OCI-LY7 (cell line): ENCODE measurements around the gene C19orf18. TPM values are rescaled to one million over a fixed set of nuclear protein-coding genes. Genes with fewer than 3 reads are reported as not detected.

Experiments used
- BruUV-seq: library from RNA; stranded (reverse); fragments of 400-500 nt; replicated peaks from 2 replicates; lab custom pipeline; 2021; lab: Mats Ljungman, UMichigan
- CTCF ChIA-PET: fragments of 300-600 bp; sonication (Branson Sonifier 250); formaldehyde crosslinking; loops from one replicate; lab custom pipeline; 2022; ENCODE audit warnings: antibody characterized with exemption; ENCODE audit not compliant: unreplicated experiment; lab: Charles Lee
- POLR2A ChIA-PET: fragments of 300-600 bp; sonication (Branson Sonifier 250); formaldehyde crosslinking; loops from one replicate; lab custom pipeline; 2022; ENCODE audit warnings: antibody characterized with exemption; lab: Charles Lee
- DNase-seq: peaks from one replicate; pipeline ENCODE4 v3.0.0-alpha.2; 2015; ENCODE audit warnings: low spot score
- H2AFZ ChIP-seq: fragments of 200-600 bp; sonication (generic), shearing (Covaris generic); 2 replicates; pipeline ENCODE4 v1.6.1; 2014; ENCODE audit warnings: mild to moderate bottlenecking, antibody characterized with exemption, low read length, moderate library complexity
- H3K27ac ChIP-seq: fragments of 200-600 bp; sonication (generic); 2 replicates; pipeline ENCODE4 v1.5.1; 2014; ENCODE audit warnings: mixed run types, low read depth, mild to moderate bottlenecking, moderate library complexity, low read length, inconsistent platforms; ENCODE audit not compliant: poor library complexity, severe bottlenecking
- H3K36me3 ChIP-seq: fragments of 200-600 bp; sonication (generic); 2 replicates; pipeline ENCODE4 v1.6.1; 2014; ENCODE audit warnings: mild to moderate bottlenecking, antibody characterized with exemption, low read length, moderate library complexity, mixed read lengths; ENCODE audit not compliant: insufficient read depth
- H3K4me1 ChIP-seq: fragments of 200-600 bp; sonication (generic); 2 replicates; pipeline ENCODE4 v1.5.1; 2014; ENCODE audit warnings: mild to moderate bottlenecking, low read length; ENCODE audit not compliant: insufficient read depth, poor library complexity, severe bottlenecking
- H3K4me2 ChIP-seq: fragments of 200-600 bp; sonication (generic); 2 replicates; pipeline ENCODE4 v1.6.1; 2014; ENCODE audit warnings: mild to moderate bottlenecking, low read length
- H3K4me3 ChIP-seq: fragments of 200-600 bp; sonication (generic); 2 replicates; pipeline ENCODE4 v1.5.1; 2014; ENCODE audit warnings: mild to moderate bottlenecking, low read depth, low read length; ENCODE audit not compliant: poor library complexity, severe bottlenecking
- H3K79me2 ChIP-seq: fragments of 200-600 bp; sonication (generic); 2 replicates; pipeline ENCODE4 v1.6.1; 2016; ENCODE audit warnings: low read depth, mild to moderate bottlenecking, low read length, moderate library complexity, mixed read lengths; ENCODE audit not compliant: insufficient read depth
- H3K9me2 ChIP-seq: fragments of 200-600 bp; sonication (generic); 2 replicates; pipeline ENCODE4 v1.6.1; 2016; ENCODE audit warnings: mild to moderate bottlenecking, low read length, mixed read lengths; ENCODE audit not compliant: insufficient read depth
- H3K9me3 ChIP-seq: fragments of 200-600 bp; sonication (generic); 2 replicates; pipeline ENCODE4 v1.6.1; 2014; ENCODE audit warnings: mild to moderate bottlenecking, mixed run types, low read length, mixed read lengths
- H4K20me1 ChIP-seq: fragments of 200-600 bp; sonication (generic); 2 replicates; pipeline ENCODE4 v1.6.1; 2014; ENCODE audit warnings: mild to moderate bottlenecking, antibody characterized with exemption, low read length, moderate library complexity, mixed read lengths; ENCODE audit not compliant: insufficient read depth
- EZH2phosphoT487 ChIP-seq: fragments of 200-600 bp; sonication (generic); IDR thresholded peaks from 2 replicates; pipeline ENCODE4 v1.6.1; 2018; ENCODE audit warnings: low read depth, borderline replicate concordance, mild to moderate bottlenecking, mixed run types, antibody characterized with exemption, low read length, moderate library complexity, mixed read lengths
- intact Hi-C: fragments of 100-400 bp; cut with micrococcal nuclease; formaldehyde crosslinking; loops from one replicate; pipeline ENCODE4 v1.10.0; 2022; ENCODE audit not compliant: unreplicated experiment
- total RNA-seq, 2 experiments: library from RNA; depleted of rRNA in 1 of 2; stranded (reverse); fragments of >200 nt in 1 of 2; shearing (Covaris generic) in 1 of 2; gene quantifications; 2 replicates each; pipeline ENCODE4 v1.2.3, GENCODE V29; 2014 to 2022
- TF ChIP-seq, protein P1 (sequence below): fragments of 200-600 bp; sonication (generic); conservative IDR thresholded peaks from 2 replicates; pipeline ENCODE4 v1.5.1; 2014; ENCODE audit warnings: mild to moderate bottlenecking, antibody characterized with exemption, low read length, moderate library complexity, mixed read lengths

C19orf18 gene
- total RNA-seq, 2 experiments from 2014 or later = not detected

DNA sequence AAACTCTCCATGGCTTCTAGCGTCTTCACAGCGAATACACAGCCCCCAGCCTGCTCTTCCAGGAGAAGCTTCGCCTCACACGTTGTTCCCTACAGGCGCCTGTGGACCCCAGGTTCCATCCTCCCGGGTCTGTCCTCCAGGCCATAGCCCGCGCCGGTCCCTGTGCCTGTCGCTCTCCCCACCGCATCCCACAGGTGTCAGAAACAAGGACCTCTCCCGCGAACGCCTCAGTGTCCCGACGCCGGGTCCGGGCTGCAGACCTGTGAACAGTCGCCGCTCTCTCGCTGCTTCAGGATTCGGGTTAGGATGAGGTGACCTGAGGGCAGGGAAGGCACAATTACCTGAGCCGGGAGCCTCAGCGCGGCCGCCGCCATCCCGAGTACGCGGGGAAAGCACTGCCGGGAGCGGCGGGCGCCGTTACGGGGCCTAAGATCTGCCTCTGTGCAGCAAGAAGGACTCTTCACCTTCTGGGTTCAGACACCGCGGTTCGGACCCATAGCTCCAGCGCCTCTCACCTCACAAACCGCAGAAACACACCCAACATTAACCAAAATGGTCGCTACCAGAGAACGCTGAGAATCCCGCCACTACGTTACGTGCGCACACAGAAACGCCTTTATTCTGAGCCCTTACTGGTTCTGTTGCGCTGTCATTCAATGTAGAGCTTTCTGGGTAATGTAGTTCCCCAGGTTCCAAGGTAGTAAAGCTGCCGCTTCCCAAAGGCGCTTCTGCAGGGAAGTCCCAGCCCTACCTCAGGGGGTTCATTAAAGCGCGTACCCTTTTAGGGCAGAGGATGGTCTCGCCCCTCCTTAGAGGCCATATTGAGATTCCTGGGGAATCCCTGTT is 39.3 kb downstream of the C19orf18 start, which contains the start of gene ZNF418:
Gene ZNF418 (minus strand): TSS at position 583 of the 846 bp plus-strand sequence. CDS start 1,580 bp downstream, outside the sequence.
- intact Hi-C loops = no loop called here
- BruUV-seq = no TSS peak
- no peak for TF ChIP-seq EZH2phosphoT487
- TF ChIP-seq, protein P1, sequence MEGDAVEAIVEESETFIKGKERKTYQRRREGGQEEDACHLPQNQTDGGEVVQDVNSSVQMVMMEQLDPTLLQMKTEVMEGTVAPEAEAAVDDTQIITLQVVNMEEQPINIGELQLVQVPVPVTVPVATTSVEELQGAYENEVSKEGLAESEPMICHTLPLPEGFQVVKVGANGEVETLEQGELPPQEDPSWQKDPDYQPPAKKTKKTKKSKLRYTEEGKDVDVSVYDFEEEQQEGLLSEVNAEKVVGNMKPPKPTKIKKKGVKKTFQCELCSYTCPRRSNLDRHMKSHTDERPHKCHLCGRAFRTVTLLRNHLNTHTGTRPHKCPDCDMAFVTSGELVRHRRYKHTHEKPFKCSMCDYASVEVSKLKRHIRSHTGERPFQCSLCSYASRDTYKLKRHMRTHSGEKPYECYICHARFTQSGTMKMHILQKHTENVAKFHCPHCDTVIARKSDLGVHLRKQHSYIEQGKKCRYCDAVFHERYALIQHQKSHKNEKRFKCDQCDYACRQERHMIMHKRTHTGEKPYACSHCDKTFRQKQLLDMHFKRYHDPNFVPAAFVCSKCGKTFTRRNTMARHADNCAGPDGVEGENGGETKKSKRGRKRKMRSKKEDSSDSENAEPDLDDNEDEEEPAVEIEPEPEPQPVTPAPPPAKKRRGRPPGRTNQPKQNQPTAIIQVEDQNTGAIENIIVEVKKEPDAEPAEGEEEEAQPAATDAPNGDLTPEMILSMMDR = no peak
- H3K36me3 ChIP-seq = peaks cover 16% of the 10 kb centered on the region; the same call in 1 of the 2 replicates
- H3K4me3 ChIP-seq = no peak within 1 kb of the TSS
- no peaks in the 10 kb centered on the region for H3K4me1 ChIP-seq
- POLR2A ChIA-PET = no interaction called here
- H4K20me1 ChIP-seq = no peaks in the 10 kb centered on the region
- no peak within 1 kb of the TSS for H3K27ac ChIP-seq
- no peaks in the 10 kb centered on the region for H3K9me2 ChIP-seq
- no peak for DNase-seq
- H3K4me2 ChIP-seq = no peak within 1 kb of the TSS
- H3K79me2 ChIP-seq = no peaks in the 10 kb centered on the region
- no peak within 1 kb of the TSS for H2AFZ ChIP-seq
- CTCF ChIA-PET = no interaction called here
- H3K9me3 ChIP-seq = 0 out of 2 replicates have a peak, but pooled peaks cover 8% of the 10 kb centered on the region

DNA sequence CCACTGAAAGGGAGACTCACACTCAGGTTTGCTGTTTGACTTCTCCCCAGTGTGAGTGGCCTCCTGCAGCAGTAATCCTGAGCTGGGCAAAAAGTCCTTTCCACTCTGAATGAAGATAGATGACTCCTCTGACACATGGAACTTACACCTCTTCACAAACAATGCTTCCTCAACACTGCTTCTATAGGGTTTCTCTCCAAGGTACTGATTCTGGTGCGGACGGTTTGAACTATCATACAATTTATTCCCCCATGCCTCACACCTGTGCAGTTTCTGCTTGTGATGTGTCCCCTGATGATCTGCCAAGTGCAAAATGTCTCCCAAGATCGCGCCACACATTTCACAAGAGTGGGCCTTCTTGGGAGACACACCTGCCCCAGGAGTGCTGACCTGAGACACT is 46.7 kb downstream of the C19orf18 start:
- intact Hi-C loops = no loop called here
- no peak for DNase-seq
- Histone ChIP-seq H3K9me3 (no peaks in the 10 kb centered on the region), H3K4me1 (no peaks in the 10 kb centered on the region), H3K79me2 (no peaks in the 10 kb centered on the region), H4K20me1 (no peaks in the 10 kb centered on the region), H3K9me2 (no peaks in the 10 kb centered on the region), H3K4me3 (no peak overlapping the region), H3K36me3 (no peaks in the 10 kb centered on the region), H2AFZ (no peak overlapping the region), H3K4me2 (no peak overlapping the region), H3K27ac (no peak overlapping the region)
- ChIA-PET POLR2A (no interaction called here), CTCF (no interaction called here)
- BruUV-seq = no TSS peak
- TF ChIP-seq, protein P1 = no peak
- TF ChIP-seq EZH2phosphoT487 = no peak
